Esophagus squamous epithelium (tissue), 4 donors: ENCODE data around the gene NRXN2.

ENCODE experiments used
- CTCF ChIP-seq, 6 experiments: fragments of 450-650 bp in 4 of 6; fragments of 200-600 bp in 2 of 6; sonication (generic) in 2 of 6; IDR thresholded peaks; one replicate each; pipeline ENCODE4 v1.5.1; 2016 to 2019; ENCODE audit warnings: antibody characterized with exemption in 6 of 6, mild to moderate bottlenecking in 4 of 6, moderate library complexity in 4 of 6
- POLR2A ChIP-seq, 4 donors: fragments of 450-650 bp; IDR thresholded peaks; one replicate each; pipeline ENCODE4 v1.6.1; 2017; ENCODE audit warnings: antibody characterized with exemption in 4 of 4, mild to moderate bottlenecking in 4 of 4, moderate library complexity in 3 of 4

- TF ChIP-seq CTCF (IDR thresholded peaks at IDR 0.05): no peak
- no peak for TF ChIP-seq POLR2A (IDR thresholded peaks at IDR 0.05)
Measured at GRCh38 chr11:64759722-64760719, 37.0 kb upstream of the NRXN2 start, which contains the start of gene PYGM.
